KOPT-K1 (cell line): Measurements from ENCODE around the gene ZXDA.
"Not testable (repeated sequence)": the region's sequence is repeated elsewhere in the genome, so short reads cannot be mapped to it uniquely, and the experiment has no call there.

ENCODE experiments used
- H3K27ac ChIP-seq: fragments of 200-600 bp; sonication (generic); 2 replicates; pipeline ENCODE4 v1.5.1; 2016; ENCODE audit warnings: antibody characterized with exemption, mild to moderate bottlenecking, low read depth, low read length; ENCODE audit not compliant: poor library complexity, severe bottlenecking
- H3K36me3 ChIP-seq: fragments of 200-600 bp; sonication (generic); 2 replicates; pipeline ENCODE4 v1.5.1; 2017; ENCODE audit warnings: antibody characterized with exemption, mild to moderate bottlenecking, low read length, moderate library complexity; ENCODE audit not compliant: insufficient read depth
- H3K9me3 ChIP-seq: fragments of 200-600 bp; sonication (generic); 2 replicates; pipeline ENCODE4 v1.5.1; 2017; ENCODE audit warnings: antibody characterized with exemption, low read length, mild to moderate bottlenecking; ENCODE audit not compliant: insufficient read depth, poor library complexity, severe bottlenecking

The ZXDA gene, protein sequence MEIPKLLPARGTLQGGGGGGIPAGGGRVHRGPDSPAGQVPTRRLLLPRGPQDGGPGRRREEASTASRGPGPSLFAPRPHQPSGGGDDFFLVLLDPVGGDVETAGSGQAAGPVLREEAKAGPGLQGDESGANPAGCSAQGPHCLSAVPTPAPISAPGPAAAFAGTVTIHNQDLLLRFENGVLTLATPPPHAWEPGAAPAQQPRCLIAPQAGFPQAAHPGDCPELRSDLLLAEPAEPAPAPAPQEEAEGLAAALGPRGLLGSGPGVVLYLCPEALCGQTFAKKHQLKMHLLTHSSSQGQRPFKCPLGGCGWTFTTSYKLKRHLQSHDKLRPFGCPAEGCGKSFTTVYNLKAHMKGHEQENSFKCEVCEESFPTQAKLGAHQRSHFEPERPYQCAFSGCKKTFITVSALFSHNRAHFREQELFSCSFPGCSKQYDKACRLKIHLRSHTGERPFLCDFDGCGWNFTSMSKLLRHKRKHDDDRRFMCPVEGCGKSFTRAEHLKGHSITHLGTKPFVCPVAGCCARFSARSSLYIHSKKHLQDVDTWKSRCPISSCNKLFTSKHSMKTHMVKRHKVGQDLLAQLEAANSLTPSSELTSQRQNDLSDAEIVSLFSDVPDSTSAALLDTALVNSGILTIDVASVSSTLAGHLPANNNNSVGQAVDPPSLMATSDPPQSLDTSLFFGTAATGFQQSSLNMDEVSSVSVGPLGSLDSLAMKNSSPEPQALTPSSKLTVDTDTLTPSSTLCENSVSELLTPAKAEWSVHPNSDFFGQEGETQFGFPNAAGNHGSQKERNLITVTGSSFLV

DNA sequence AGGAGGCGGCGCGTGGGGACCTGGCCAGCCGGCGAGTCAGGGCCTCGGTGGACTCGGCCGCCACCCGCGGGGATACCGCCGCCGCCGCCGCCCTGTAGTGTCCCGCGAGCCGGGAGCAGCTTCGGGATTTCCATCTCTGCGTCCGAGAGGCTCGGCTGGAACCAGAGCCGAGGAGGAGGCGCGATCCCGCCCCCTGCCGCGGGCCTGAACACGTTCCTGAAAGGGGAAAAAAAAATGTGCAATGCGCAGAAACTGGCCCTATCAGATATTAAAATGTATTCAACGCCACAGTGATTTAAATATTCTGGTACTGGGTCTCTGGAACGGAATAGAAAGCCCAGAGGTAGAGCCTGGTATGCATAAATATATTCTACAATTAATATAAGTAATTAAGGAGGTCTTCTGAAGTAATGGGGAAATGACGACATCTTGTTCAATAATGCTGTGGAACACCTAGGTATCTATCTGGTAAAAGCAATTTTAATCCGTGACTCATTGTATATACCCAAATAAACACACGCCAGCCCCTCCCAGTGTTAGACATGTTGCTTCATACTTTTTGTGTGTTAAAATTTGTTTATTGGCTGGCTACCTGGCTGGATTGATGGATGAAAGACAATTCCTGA lies at the start of gene ZXDA:
ZXDA (minus strand) TSS at position 172 of the 626 bp plus-strand sequence; CDS start at position 134, 38 bp downstream.
- H3K27ac ChIP-seq, result peak within 1 kb of the TSS; percentile 53
- not testable (repeated sequence) for H3K9me3 ChIP-seq, H3K36me3 ChIP-seq

GRCh38 chrX:57952320-57952678 lies 42.0 kb upstream of the ZXDA start:
- Histone ChIP-seq H3K36me3 (no peaks in the 10 kb centered on the region), H3K9me3 (no peaks in the 10 kb centered on the region), H3K27ac (no peak overlapping the region)

DNA sequence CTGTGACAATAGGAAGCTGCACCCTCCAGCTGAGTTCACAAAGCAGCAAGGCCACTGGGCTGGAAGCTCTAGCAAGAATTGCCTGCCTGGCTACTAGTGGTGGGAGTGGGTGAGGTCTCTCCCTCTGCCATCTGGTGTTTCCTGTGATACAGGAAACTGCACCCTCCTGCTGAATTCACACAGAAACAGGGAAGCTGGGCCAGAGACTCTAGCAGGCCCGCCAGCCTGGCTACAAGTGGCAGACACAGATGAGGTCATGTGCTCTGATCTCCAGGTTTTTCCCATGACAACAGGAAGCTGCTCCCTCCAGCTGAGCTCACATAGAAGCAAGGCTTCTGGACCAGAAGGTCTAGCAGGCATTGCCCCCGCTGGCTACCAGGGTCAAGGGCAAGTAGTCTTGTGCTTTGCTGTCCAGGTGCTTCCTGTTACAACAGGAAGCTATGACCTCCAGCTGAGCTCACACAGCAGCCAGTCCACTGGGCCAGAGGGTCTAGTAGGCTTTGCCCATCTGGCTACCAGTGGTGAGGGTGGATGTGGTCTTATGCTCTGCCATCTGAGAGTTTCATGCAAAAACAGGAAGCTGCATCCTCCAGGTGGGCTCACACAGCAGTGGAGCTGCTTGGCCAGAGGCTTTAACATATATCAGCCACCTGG lies 41.5 kb upstream of the ZXDA start:
- no peaks in the 10 kb centered on the region for H3K9me3 ChIP-seq
- no peaks in the 10 kb centered on the region for H3K36me3 ChIP-seq
- no peak overlapping the region for H3K27ac ChIP-seq

- no peaks in the 10 kb centered on the region for H3K9me3 ChIP-seq
- H3K27ac ChIP-seq, result no peak overlapping the region
- no peaks in the 10 kb centered on the region for H3K36me3 ChIP-seq
Observed at GRCh38 chrX:57933321-57933720, 23.1 kb upstream of the ZXDA start.

DNA sequence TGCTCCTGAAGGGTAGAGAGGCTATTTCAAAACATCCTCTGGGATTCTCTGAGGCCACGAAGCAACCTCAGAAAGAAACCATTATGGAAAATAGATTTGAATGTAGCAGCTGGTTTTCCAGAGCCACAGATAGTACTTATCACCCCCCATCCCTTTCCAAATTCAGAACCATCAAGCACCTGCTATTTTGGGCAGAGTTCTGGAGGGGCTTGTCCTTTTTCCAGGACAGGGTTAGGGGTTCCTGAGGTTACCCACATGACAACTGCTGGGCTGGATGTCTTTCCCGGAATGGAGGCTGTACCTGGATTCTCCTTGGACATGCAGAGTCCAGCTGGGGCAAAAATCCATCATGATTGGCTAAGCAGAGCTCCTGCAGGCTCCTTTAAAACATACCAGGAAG lies 22.0 kb upstream of the ZXDA start:
- Histone ChIP-seq H3K36me3 (no peaks in the 10 kb centered on the region), H3K27ac (no peak overlapping the region), H3K9me3 (no peaks in the 10 kb centered on the region)

- H3K9me3 ChIP-seq, result no peaks in the 10 kb centered on the region
- H3K36me3 ChIP-seq, result no peaks in the 10 kb centered on the region
- H3K27ac ChIP-seq, result no peak overlapping the region
Observed at GRCh38 chrX:57930051-57930450, 19.8 kb upstream of the ZXDA start.

DNA sequence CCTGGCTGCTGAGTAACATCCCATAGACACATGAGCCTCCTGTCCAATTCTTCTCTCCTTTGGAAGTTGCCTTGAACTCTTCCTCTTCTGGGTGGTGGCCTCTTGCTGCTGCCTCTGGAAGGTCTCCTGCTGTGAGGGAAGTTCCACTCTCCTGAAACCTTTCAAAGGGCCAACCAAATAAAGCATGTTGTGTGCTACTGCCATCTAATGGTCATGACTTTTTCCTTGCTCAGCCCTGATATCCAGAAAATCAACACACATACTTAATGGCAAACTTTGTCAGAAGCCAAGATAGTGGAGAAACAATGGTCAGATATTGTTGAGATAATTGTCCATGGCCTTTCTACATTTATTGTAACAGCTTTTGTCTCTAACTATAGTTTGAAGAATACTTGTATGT lies 19.1 kb upstream of the ZXDA start:
- Histone ChIP-seq H3K9me3 (no peaks in the 10 kb centered on the region), H3K27ac (no peak overlapping the region), H3K36me3 (no peaks in the 10 kb centered on the region)

DNA sequence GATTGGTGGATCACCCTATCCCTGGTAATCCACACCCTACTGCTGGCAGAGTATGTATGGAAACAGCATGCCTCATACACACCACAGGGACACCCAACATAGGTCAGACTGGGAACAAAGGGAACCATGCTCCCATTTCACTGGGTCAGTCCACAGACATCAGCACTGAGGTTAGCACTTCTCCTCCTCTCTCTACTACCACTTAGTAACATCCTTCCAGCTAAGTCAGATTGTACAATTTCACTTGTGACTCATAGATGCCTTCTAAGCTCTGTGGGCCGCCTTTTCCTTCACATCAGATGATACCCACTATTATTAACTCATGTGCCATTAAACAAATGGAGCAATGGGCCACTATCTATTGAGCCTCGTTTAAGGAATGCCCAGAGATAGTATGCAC lies 15.5 kb upstream of the ZXDA start:
- H3K36me3 ChIP-seq, result no peaks in the 10 kb centered on the region
- no peak overlapping the region for H3K27ac ChIP-seq
- no peaks in the 10 kb centered on the region for H3K9me3 ChIP-seq

GRCh38 chrX:57918750-57919436 lies 8.6 kb upstream of the ZXDA start:
- Histone ChIP-seq H3K27ac (no peak overlapping the region), H3K9me3 (no peaks in the 10 kb centered on the region), H3K36me3 (no peaks in the 10 kb centered on the region)

DNA sequence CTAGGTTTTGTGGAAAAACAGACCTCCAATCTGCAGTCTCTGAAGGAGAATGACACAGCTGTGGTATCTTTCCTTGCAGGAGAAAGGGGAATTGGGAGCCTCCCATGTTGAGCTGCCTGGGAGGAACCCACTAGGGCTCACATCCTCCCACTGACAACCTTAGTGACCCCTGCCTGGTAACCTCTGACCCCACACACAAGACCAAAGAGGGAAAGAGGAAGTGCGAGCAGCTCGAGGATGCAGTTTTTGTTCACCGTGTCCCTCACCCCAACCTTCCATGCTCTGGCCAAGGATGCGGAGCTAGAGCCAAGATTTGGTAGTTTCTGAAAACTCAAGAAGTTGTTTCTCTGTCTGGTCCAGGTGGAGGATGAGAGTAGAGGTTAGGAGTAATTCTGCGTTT lies 5.4 kb upstream of the ZXDA start:
- Histone ChIP-seq H3K36me3 (no peaks in the 10 kb centered on the region), H3K27ac (no peak overlapping the region), H3K9me3 (no peaks in the 10 kb centered on the region)

- not testable (repeated sequence) for H3K9me3 ChIP-seq, H3K36me3 ChIP-seq
- H3K27ac ChIP-seq, result peak overlapping the region; percentile 53
Observed at GRCh38 chrX:57909595-57910286, 517 bp downstream of the ZXDA start.

GRCh38 chrX:57908972-57909594 lies 1.2 kb downstream of the ZXDA start:
- not testable (repeated sequence) for H3K9me3 ChIP-seq, H3K36me3 ChIP-seq, H3K27ac ChIP-seq

DNA sequence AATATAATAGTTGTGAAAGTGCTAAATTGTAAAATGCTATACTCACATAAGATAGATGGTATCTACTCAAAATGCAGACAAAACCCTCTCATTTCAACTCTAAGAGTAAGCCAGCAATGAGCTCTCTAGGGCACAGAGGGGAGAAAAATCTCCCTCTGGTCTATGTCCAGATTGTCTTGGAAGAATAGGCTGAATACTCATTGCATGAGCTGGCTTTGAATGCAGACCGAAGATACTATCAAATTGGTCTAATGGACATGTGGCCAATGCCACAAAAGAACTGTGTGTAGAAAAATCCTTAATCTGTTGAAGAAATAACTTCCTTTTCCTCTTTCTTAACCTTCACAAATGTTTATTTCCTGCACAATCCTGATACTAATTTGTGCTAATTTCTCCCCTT lies 3.5 kb downstream of the ZXDA start:
- no peaks in the 10 kb centered on the region; the same call in 1 of the 2 replicates for H3K36me3 ChIP-seq
- H3K27ac ChIP-seq, result no peak overlapping the region
- H3K9me3 ChIP-seq, result no peaks in the 10 kb centered on the region

DNA sequence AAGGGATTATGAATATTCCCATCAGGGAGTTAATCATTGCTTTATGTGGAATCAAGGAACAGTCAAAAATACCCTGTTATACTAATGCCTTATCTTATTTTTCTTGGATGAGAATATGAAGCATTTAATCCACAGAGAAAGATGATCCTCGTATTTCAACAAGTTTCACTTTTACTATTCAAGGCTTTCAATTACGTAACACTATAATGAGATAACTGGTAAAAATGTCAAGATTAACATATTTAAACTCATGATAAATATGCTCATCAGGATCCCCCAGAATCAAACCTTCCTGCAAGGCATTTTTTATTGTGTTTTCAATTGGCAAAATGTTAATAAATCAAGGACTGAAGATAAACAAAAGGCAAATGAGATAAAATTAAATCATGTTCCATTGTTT lies 5.1 kb downstream of the ZXDA start:
- Histone ChIP-seq H3K36me3 (no peaks in the 10 kb centered on the region; the same call in 1 of the 2 replicates), H3K27ac (no peak overlapping the region), H3K9me3 (no peaks in the 10 kb centered on the region)
